ENCODE measurements around the gene TSPAN17.
"Not testable (repeated sequence)": the region's sequence is repeated elsewhere in the genome, so short reads cannot be mapped to it uniquely, and the experiment has no call there.

Gene TSPAN17

DNA sequence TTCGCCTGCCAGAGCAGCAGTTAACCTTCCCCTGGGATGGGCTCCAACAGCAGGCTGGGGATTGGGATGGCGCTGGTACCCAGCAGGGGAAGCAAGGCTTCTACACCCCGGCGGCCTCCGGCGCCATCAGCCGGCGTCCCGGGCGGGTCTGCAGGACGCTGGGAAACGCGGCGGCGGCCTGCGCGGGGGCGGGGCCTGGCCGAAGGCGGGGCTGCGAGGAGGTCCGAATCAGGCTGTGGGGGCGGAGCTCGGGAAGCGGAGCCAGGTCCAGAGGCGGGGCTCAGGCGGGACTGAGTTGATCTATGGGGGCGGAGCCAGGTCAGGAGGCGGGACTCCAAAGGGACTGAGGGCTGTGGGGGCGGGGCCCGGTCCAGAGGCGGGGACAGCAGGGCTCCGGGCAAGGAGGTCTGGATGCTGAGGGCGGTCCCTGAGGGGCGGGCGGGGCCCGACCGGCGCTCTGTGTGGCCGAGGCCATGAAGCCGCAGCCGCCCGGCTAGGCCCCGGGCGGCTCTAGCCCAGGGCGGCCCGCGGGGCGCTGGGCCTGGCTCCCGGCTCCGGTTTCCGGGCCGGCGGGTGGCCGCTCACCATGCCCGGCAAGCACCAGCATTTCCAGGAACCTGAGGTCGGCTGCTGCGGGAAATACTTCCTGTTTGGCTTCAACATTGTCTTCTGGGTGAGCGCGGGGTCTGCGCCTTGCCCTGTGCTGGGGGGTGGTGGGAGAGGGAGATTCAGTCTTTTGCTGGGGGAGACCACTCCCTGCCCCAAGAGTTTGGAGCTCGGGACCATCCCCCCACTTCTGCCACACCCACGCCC is at the start of gene TSPAN17:
Gene TSPAN17, plus strand, starts transcription at position 455 of the 813 bp plus-strand sequence. Its CDS starts 132 bp downstream, at position 587.
- FAIRE-seq: peak; percentile 98

- FAIRE-seq: not testable (repeated sequence)
Observed at GRCh38 chr5:176599749-176600430, 47.4 kb upstream of the TSPAN17 start.

DNA sequence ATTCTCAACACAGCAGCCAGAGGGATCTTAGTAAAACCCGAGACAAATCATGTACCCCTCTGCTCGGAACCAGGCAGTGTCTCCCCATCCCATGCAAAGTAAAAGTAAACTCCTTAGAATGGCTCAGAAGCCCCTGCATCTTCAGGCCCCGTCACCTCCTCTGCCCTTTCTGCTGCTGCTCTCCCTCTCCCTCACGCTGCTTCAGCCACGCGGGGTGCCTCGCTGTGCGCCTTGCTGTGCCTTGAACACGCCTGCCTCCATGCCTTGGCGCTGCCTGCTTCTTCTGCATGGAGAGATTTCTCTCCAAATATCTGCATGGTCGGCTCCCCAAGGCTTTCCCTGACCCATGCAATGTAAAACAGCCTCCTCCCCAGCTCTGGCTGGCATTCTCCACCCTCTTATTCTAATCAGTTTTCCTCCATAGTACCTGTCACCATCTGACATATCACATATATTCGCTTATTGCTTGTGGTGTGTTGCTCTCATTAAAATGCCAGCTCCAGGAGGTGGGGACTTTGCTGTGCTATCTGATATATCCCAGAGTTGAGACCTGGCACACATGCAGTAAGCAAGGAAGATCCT is 45.3 kb upstream of the TSPAN17 start:
- FAIRE-seq: no peak

GRCh38 chr5:176603091-176603490 is 44.2 kb upstream of the TSPAN17 start:
- no peak for FAIRE-seq

GRCh38 chr5:176606032-176606431 is 41.3 kb upstream of the TSPAN17 start:
- FAIRE-seq: no peak

DNA sequence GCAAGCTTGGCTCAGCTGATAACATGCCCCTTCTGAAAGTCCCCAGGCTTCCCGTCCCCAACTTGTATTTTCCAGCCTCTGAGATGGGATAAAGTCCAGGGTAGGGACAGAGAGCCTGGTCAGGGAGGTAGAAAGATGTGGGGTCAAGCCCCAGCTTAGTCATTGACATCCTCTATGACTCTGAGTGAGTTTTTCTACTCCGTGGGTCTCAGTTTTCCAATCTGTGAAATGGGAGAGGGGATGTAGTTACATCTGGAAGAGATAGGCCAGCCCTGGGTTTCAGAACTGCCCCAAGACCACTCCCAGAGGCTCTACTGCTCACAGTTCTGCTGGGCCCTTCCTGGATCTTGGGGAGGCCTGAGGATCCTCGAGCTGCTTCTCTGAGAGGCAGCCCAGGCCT is 40.4 kb upstream of the TSPAN17 start:
- no peak for FAIRE-seq

GRCh38 chr5:176608142-176608705 is 39.1 kb upstream of the TSPAN17 start:
- FAIRE-seq: no peak

- no peak for FAIRE-seq
Observed at GRCh38 chr5:176608937-176609723, 38.2 kb upstream of the TSPAN17 start.

- FAIRE-seq: no peak
Observed at GRCh38 chr5:176609724-176610434, 37.4 kb upstream of the TSPAN17 start, which contains the start of gene GPRIN1. Gene GPRIN1 (minus strand): TSS chr5:176610156. CDS start chr5:176599834, 10,322 bp downstream.

- FAIRE-seq: no peak
Observed at GRCh38 chr5:176610435-176610773, 36.9 kb upstream of the TSPAN17 start.

GRCh38 chr5:176611435-176611834 is 35.8 kb upstream of the TSPAN17 start:
- FAIRE-seq: no peak

DNA sequence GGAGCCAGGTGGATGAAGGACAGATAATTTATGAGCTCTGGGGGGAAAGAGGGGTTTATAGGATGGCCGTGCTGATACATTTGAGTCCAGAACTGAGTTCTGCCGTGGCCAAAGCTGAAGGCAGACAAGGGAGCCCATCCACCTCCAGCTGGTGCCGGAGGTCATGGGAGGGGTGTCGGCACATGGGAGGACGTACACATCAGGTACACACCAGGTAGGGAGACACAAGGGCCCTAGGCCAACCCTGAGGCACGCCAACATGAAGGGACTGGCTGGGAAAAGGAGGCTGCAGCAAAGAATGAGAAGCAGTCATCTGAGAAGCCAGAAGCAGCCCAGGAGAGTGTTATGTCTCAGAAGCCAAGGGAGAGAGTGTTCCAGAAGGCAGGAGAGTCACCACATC is 35.3 kb upstream of the TSPAN17 start:
- no peak for FAIRE-seq

GRCh38 chr5:176612855-176613254 is 34.4 kb upstream of the TSPAN17 start:
- no peak for FAIRE-seq

DNA sequence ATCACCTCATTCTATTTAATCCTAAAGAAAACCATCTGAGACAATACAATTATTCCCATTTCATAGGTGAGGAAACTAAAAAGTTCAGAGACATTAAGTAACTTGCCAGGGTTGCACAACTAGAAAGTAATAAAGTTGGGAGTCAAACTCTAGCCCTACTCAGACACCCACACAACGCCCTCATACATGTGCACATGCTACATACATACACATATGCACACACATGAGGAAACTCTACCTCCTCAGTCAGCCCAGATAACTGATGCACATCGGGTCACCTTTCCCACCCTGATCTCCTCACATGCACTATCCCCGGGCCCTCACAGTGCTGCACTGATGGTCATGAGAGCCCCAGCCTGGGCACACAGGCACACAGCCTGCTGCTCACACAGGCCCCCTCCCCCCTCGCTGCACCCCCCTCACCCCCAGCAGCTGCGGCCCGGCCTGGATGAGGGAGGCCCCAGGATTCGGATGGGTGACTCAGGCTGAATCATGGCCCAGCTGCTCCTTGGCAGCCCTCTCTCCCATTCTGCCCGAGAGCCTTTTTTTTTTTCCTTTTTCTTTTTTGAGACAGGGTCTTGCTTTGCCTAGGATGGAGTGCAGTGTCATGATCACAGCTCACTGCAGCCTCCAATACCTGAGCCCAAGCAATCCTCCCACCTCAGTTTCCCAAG is 32.3 kb upstream of the TSPAN17 start:
- FAIRE-seq: no peak

DNA sequence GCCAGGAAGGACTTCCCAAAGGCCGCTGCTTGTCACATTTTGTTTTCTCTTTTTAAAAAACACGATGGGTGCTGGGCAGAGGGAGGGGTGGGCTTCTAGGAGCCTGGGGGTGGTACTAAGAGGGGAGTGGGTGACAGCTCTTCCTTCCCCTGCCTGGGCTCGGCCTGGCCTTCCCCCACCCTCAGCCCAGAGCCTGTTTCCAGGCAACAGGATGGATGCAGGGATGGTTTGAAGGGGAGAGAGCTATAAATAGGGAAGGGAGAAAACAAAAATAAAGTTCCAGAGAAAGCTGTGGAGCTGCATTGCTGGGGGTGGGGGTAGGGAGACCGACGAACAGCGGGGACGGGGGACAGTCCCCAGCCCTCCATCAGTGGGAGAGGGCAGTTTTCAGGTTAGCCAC is 30.8 kb upstream of the TSPAN17 start:
- FAIRE-seq: no peak

- FAIRE-seq: no peak
Observed at GRCh38 chr5:176618783-176619182, 28.5 kb upstream of the TSPAN17 start.

- FAIRE-seq: no peak
Observed at GRCh38 chr5:176619203-176619568, 28.1 kb upstream of the TSPAN17 start.

DNA sequence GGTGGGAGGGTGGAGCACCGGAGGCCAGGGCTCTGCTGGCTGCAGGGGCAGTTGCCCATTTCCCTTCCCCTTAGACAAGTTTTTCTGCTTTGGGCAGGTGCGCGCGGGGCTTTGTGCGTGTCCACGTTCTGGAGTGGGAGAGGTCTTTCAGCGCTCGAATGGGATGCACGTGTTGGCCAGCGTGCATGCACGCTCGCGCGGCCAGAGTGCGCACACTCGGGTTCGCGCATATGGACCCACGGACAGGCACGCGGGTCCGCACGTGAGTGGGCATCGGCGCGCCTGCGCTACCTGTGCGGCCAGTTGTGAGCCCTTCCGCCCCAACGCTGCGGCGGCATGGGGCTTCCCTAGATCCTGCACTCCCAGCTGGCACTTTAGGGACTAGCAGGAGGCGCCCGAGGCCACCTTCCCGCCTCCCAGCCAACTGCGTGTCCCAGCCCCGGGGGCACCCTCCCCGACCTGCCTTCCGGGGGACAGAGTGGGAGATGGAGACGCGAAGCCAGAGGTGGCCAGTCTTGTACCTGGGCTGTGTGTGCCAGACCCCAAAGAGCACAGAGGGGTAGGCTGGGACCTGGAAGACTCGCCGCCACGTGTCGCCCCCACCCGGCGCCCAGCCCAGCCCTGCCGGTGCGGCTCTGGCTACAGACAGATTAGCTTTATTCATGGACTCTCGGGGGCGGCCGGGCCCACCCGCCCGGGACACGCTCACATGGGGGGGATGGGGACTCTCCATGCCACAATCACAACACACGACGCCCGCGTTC is 27.5 kb upstream of the TSPAN17 start:
- FAIRE-seq: no peak

DNA sequence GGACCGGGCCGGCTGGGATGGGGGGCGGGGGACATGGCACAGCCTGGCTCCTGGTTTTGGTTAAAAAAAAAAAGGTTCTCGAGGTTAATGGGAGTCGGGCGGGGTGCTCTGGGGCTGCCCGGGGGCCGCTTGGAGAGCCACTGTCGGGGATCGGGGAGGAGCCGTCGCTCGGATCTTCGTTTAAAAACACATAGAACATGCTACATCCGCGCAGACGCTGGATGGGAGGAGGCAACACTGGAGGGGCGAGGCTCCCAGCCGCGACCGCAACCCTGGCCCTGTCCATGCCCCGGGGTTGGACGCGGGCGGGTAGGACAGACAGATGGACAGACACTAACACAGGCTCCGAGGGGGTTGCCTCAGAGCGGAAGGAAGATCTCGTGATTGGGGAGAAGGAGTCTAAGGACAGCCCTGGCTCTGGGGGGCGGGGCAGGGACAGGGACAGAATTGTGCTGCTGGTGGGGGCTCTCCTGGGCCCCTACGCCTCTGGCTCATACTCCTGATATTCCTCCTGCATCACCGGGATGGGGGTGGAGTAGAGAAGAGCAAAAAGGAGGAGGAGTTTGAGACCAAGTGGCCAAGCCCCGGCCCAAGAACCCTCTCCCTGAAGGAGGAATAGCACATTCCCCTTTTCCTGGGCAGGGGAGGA is 26.8 kb upstream of the TSPAN17 start:
- FAIRE-seq: no peak

DNA sequence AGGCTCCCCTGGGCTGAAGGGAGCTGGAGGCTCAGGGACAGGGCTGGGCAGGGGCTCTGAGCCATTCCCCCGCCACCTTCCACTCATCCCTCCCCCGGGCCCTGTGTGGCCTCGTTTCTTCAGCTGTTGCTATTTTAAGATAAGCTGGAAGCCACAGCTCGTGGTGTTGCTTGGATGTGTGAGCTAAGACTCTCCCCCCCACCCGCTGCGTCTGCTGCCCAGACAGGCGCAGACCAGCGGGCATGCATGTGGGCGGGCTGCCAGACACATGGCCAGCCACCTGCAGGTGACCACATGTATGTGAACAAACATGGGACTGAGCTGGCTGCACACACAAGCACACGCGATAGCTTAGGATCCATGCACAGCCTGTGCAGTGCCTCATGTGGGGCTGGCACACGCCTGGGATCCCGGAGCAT is 25.6 kb upstream of the TSPAN17 start:
- FAIRE-seq: no peak
